Fibroblast of mammary gland (primary cell): ENCODE data around the gene SCARB2.
A peak's percentile ranks its signal among the peaks of the same experiment; 100 is the strongest.

Experiments
- DNase-seq: peaks from one replicate; pipeline ENCODE4 v3.0.0-alpha.2; 2010; ENCODE audit warnings: low read depth
- H3K4me3 ChIP-seq: 2 replicates; pipeline ENCODE4 v1.5.1; 2011; ENCODE audit warnings: low read depth, mild to moderate bottlenecking, low read length, moderate library complexity; ENCODE audit not compliant: control insufficient read depth
- TF ChIP-seq, protein P1 (sequence below): conservative IDR thresholded peaks from 2 replicates; pipeline ENCODE4 v1.5.1; 2011; ENCODE audit warnings: low read depth, low read length, inconsistent platforms; ENCODE audit not compliant: control insufficient read depth, insufficient read depth

SCARB2 gene

DNA sequence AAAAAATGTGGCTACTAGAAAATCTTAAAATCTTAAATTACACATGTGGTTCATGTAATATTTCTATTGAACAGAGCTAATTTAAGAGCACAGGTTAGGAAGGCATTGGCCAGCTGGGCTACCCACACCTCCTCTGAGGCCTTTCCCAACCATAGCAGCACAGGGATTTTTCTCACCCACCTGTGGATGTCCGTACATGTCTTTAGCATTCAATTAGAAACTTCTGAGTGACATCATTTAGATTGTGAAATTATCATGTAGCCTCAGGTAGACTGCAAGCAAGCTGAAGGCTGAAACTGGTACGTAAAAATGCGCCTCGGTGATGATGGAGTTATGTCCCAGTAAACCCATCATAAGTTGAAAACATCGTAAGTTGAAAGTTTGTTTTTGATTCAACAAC is 31.2 kb downstream of the SCARB2 start:
- TF ChIP-seq, protein P1, sequence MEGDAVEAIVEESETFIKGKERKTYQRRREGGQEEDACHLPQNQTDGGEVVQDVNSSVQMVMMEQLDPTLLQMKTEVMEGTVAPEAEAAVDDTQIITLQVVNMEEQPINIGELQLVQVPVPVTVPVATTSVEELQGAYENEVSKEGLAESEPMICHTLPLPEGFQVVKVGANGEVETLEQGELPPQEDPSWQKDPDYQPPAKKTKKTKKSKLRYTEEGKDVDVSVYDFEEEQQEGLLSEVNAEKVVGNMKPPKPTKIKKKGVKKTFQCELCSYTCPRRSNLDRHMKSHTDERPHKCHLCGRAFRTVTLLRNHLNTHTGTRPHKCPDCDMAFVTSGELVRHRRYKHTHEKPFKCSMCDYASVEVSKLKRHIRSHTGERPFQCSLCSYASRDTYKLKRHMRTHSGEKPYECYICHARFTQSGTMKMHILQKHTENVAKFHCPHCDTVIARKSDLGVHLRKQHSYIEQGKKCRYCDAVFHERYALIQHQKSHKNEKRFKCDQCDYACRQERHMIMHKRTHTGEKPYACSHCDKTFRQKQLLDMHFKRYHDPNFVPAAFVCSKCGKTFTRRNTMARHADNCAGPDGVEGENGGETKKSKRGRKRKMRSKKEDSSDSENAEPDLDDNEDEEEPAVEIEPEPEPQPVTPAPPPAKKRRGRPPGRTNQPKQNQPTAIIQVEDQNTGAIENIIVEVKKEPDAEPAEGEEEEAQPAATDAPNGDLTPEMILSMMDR: no peak
- DNase-seq: no peak
- H3K4me3 ChIP-seq: no peak overlapping the region

DNA sequence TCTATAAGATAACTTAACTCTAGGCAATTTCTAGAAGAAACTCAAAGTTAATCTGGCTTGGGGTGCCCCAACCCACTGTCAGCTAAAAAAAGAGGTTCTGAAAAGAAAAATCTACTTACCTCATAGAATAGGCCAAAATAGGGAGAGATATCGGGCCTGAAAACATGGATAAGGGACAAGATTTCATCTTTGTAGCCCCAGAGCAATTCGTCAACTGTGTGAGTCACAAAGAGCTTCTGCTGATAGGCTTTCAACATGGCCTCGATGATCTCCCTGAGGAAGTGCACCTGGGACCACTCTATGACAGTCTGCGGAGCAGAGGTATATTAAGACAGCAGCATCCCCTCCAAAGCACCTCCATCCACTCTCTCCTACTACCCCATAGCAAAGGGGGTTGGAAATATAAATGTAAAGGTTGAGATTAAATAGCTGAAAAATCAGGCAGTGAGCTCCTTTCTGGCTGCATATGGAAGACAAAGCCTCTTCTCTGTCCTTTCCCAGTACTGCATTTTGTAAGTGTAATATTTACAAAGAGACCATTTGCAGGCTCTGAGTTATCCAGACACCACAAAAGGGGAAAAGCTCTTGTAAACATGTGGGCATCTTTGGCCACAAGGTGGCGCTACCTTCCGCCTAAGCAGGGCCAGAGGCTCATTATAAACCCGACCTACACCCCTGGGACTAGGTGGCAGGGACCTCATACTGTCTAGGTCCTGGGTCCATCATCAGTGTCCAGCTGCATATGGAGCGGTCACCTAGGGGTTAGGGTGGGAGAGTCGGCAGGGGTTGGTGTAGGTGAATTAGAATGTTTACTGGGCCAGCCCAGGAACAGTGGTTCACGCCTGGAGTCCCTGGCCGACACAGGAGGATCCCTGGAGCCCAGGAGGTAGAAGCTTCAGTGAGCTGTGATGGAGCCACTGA is 34.0 kb downstream of the SCARB2 start:
- H3K4me3 ChIP-seq: no peak overlapping the region
- TF ChIP-seq, protein P1: peak; percentile 92
- peak; percentile 83 for DNase-seq

DNA sequence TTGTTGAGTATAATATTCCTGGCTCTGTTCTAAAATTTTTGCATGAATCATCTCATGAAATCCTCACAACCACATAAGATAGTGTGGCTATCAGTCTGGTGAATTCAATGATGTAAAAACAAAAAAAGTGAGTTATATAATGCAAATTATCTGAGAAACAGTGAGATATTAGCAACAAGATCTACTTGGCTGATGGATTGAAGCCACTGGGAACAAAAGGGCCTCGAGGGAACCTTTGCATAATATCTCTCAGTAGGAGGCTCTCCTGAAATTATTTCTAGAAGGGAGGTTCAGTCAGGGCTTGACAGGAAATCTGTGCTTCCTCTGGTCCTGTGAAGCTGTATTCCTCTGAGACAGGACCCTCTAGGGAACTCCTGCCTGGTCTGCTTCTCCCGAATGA is 35.3 kb downstream of the SCARB2 start:
- DNase-seq: no peak
- TF ChIP-seq, protein P1: no peak
- H3K4me3 ChIP-seq: no peak overlapping the region

DNA sequence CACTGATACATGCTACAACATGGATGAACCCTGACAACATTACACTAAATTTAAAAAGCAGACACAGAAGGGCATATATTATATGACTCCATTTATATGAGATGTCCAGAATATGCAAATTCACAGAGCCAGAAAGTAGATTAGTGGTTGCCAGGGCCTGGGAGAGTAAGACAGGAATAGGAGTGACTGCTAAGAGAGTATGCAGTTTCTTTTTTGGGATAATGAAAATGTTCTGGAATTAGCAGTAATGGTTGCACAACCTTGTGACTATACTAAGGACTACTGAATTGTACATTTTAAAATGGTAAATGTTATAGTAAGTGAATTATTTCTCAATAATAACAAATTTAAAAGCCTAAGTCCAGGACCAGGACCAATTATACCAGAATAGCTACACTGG is 35.9 kb downstream of the SCARB2 start:
- TF ChIP-seq, protein P1: no peak
- no peak overlapping the region for H3K4me3 ChIP-seq
- no peak for DNase-seq

DNA sequence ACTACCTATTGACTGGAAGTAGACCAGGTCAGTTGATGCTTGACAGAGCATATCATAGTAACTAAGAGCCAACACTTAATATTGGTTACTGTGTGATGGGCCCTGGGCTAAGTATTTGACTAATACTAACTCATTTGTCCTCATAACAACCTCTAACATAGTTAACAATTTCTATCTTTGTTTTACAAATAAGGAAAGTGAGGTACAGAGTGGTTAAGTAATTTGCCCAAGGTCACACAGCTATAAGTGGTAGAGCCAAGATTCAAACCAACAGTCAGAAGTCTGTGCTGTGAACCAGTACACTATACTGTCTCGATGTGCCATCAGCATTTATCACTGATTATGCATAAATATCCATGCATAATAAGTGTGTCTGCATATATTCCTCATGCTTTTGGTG is 38.3 kb downstream of the SCARB2 start:
- H3K4me3 ChIP-seq: no peak overlapping the region
- TF ChIP-seq, protein P1: no peak
- no peak for DNase-seq

GRCh38 chr4:76174216-76174615 is 39.4 kb downstream of the SCARB2 start:
- no peak for DNase-seq
- H3K4me3 ChIP-seq: no peak overlapping the region
- TF ChIP-seq, protein P1: no peak
